Right hindlimb (tissue), 1 donor: ENCODE measurements around the gene FAM118A.
A peak's percentile ranks its signal among the peaks of the same experiment; 100 is the strongest.
"Not testable (repeated sequence)": the region's sequence is repeated elsewhere in the genome, so short reads cannot be mapped to it uniquely, and the experiment has no call there.

Experiments used
- DNase-seq: peaks from one replicate; pipeline ENCODE4 v3.0.0-alpha.2; 2018

FAM118A gene

DNA sequence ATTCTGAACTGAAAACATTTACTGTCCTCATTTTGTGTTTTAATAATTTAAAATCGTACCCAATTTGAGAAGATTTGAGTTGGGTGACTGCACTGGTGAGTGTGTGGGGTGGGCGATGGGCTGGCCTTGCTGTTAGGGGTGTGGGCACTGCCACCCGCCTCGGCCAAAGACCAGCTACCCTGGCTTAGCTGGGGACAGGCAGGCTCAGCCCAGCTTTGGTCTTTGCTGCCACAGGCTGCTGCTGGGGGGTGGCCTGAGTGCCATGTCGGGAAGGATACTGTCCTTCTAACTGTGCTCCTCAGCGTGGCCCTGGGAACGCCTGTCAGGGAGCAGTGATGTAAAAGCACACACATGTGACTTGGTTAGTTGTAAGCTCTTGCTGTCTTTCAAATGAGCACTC, 22.3 kb downstream of the FAM118A start:
- DNase-seq, result no peak

DNA sequence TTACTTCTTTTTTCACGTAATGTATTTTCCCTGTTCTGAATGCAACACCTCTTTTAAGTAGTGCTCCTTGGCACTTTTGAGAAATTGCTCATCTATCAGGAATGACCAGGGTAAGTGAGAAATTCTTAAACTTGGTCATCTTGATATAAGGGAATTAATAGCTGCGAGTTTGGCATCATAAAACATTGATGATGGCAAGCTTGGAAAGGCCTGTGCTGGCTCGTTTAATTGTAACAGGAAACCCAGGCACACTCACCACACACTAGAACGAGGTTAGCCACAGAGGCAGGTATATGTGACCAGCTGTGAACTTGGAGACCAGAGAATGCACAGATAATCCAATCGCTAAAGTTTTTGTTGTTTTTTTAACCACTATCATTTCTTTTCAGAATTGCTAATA, 24.3 kb downstream of the FAM118A start:
- DNase-seq, result no peak

DNA sequence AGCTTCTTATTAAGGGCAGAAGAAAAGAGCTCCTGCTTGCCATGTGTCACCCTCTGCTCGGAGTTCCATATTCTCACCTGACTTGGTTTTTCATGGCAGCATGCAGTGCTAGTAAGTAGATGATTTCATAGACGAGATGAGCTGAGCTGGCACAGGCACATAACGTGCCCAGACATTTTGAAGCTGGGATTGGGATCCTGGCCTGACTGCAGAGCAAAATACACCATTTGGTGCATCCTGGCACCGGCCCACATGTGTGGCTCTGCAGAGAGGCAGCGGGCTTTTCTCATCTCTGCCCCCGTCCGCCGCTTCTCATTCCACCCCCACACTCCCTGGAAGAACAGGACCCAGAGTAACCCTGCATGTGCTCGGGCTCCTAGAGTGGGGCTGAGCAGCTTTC, 24.8 kb downstream of the FAM118A start:
- DNase-seq, result no peak

DNA sequence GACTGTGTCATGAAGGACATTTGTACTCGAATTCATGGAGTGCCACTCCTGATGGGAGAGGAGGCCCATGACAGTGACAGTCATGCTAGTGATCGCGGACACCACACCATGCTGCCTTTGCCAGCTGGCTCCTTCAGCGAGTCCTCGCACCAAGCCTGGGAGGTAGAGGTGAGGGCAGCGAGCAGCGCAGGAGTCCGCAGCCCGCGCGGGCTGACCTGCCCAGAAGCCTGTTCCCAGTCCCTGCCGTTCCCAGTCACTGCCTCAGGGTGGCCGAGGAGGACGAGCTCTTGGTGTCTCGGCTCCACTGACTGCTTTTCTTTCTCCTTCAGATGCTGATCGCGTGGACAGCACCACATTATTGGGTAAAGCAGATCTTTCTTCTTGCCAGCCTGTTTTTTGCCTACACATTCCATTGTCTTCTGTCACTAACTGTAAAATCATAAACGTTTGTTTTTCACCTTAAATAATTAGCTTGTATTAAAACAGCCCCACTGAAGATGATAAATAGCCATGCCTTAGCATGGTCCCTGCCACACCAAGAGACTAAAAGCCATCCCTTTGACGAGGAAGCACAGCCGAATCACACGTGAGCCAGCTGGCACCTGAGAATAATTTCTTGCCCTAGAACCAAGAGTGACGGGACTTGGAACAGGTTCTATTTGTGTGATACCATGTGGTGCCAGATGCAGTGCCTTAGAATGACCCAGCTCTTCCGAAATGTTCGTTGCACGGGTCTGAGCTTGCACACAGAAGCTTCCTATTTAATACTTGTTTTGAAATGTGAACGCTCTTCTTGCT, 25.5 kb downstream of the FAM118A start:
- DNase-seq, result no peak

DNA sequence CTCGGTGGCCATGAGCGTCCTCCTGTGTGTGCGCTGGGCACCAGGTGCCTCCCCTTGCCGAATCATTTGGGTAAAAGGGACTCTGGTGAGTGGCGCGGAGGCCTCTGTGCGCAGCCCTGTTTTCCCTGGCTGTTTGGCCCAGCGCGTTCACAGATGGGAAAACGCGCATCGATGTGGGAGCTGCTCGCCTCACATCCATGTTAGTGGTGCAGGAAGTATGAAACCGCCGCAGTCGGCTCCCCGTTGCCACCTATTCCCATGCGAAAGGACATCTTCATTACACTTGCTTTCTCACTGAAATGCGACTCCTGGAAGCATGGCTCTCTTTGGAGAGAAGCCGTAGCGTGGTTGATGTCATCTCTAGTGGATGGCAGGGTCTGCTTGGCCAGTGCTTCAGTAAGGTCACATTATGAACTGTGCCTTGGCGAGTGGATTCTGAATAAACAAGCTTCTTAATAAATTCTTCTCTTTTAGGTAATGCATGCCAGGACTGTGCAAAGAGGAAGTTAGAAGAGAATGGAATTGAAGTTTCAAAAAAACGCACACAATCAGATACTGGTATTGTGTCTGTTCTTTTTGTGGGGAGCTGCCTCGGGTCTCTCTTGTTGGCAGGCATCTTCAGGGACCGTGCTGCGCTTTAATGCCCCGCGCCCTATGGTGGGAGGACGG, 26.3 kb downstream of the FAM118A start:
- no peak for DNase-seq

DNA sequence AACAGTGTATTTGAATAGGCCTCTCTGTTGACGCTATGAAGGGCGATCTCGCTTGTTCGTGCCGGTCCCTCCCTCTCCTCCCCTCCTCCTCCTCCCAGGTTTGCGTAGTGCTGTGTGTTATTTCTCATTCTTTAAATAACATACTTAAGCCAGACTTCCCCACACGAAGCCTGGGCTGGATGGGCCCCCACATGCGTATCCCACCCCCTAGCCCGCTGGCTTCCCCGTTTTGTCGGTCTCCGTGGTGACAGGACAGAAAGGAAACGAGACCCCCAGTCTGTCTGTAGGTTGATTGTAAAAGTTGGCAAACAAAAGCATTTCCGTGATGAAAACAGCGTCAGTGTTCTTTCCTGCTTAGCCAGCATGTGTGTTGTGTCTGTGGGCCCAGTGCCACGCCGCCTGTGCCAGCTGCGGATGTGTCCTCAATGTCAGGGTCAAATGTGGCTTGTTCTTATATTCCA, 27.3 kb downstream of the FAM118A start:
- peak; percentile 81 for DNase-seq

DNA sequence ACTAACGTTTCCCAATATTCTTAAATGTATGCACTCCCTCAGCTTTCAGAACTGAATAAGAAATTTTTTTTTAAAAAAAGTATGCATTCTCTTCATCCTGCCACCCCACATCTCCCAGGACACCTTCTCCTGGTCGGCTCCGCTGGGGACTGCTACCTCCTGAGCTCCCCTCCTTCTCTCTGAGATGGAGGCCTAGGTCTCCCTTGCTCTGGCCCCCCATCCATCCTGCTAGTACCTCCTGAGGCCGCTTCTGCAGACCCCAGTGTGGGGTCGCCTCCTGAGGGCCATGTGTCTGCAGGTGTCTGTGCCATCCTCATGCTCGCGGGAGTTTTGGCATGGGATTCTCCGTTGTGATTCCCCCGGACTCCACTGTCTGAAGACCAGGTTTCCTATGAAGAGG, 27.8 kb downstream of the FAM118A start:
- DNase-seq, result no peak

DNA sequence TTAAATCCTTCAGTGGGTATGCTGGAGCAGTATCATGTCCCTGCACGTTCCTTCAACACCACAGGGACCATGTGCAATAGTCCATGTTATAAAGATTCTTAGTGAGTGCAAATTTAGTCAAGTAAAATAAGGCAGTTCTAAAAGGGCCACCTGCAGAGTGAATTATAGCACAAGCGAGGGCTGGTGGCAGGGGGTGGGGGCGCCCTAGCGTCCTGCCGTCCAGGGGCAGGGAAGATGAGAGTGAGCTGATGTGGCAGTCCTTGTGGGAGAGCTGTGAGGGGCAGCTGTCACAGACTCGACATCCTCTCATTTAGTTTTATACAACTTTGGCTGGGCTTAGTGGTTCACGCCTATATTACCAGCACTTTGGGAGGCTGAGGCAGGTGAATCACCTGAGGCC, 29.1 kb downstream of the FAM118A start:
- no peak for DNase-seq

DNA sequence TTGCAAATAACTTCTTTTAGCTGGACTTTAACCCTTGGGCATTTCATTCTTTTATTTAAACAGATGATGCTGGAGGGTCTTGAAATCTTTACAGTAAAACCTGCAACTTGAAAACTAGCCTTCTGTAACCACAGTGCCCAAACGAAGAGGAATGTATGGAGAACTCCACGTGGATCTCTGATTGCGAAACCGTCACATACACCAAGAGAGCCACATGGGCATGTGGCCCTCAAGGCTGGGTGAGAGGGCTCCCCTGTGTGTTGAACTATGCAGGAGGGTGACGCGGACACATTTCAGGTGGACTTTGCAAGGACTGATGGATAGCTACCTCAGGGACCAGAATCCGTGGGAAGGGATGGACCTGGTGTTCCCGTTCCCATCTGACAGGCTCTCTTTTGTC, 30.6 kb downstream of the FAM118A start:
- DNase-seq, result no peak

DNA sequence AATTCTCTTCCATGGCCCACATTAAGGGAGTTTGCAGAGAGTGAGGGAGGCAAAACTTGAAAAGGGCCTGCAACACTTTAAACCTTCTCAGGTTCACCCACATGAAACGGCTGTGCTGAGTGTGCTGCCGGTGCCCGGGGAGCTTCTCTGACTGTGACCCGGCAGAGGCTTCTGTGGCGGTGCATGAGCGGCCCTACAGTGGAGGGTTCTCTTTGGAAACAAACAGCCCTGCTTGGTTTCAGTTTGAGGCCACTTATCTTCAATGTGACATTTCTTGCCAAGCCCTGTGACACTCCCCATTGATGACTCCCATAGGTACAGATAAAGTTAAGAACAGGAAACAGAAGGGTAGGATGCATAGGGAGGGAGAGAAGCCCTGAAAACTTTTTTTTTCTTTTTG, 31.8 kb downstream of the FAM118A start:
- no peak for DNase-seq

DNA sequence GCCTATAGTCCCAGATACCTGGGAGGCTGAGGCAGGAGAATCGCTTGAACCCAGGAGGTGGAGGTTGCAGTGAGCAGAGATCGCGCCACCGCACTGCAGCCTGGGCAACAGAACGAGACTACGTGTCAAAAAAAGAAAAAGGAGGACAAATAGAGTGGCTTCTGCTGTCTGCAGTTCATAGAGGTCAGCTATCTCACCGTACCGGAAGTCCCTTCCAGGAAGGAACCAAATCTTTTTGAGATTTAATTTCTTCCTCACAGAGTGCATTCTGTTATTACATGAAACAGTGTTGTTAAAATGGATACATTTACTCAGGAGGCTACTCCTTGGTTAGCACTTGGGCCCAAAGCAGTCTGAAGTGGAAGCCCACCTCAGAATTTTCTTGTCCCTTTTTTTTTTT, 33.4 kb downstream of the FAM118A start:
- DNase-seq, result no peak

DNA sequence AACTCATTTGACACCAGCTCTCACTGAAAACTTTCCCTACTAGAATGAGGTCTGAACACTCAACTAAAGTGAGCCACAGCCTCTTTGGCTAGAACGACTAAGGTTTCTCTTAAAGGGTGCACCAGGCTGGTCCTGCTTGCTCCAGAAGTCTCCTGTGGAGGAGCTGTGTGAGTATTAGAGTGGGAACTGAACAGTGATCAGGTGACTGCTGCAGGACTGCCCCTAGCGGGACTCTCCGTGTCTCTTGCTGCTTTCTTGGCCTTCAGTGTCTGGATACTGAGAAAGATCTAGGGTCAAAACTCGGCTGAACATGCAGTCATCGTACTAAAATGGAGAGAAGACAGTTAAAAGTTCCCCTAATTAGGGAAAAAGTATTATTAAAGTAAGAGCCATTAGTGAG, 34.6 kb downstream of the FAM118A start:
- no peak for DNase-seq

DNA sequence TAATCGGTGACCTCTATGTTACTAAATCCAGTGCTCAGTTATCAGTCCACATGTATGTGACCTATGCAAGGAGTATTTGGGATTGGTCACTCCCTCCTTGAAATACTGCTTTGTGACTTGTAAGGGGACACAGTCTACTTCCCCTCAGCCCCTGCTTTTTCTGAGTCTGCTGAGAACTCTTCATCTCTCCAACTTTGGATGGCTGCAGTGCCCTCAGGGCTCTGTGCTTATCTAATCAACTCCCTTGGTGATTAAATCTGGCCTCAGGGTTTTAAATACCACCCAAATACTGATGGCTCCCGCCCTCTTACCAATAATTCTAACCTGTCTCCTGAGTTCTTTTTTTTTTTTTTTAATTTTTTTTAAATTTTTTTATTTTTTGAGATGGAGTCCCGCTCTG, 40.2 kb downstream of the FAM118A start:
- no peak for DNase-seq

DNA sequence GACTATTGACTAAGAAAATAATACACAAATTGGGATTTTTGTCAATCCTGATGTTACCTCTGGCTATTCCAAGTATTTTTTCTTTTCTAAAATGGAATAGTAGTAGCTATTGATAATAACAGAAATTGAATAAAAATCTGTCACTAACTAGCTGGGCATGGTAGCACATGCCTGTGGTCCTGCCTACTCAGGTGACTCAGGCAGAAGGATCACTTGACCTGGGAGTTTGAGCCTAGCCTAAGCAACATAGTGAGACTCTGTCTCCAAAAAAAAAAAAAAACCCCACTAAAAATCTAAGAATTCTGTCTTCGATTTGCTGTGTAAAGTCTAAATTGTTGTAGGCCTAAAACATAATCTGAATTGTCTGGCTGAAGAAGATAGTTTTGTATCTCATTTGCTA, 42.2 kb downstream of the FAM118A start:
- DNase-seq, result no peak

DNA sequence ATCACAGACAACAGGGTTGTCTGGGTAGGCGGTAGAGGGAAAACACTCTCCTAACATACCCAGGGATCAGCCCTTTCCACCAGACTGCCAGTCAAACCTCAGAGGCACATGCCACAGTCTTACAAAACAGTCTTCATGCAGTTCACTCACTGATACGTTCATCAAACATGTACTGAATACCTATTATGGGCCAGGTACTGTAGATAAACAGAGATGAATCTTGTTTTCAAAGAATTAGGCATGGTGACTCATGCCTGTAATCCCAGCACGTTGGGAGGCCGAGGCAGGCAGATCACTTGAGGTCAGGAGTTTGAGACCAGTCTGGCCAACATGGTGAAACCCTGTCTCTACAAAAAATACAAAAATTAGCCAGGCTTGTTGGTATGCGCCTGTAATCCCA, 43.0 kb downstream of the FAM118A start:
- not testable (repeated sequence) for DNase-seq

DNA sequence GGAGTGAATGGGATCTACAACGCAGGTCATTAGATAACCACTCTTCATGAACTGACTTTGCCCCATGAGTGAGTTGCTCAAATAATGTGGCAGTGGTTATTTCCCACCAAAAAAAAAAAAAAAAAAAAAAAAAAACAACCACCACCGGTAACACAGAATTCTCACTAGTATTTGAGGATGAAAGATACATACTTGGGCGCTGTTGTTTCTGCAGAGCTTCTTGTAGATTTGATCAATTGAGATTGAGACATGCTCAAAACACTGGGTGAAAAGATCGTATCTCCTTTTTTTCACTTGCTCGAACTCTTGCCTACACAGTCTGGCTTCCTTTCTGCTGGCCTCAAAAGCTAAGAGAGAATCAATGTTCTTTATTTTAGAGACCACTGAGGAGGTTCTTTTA, 44.1 kb downstream of the FAM118A start:
- no peak for DNase-seq

DNA sequence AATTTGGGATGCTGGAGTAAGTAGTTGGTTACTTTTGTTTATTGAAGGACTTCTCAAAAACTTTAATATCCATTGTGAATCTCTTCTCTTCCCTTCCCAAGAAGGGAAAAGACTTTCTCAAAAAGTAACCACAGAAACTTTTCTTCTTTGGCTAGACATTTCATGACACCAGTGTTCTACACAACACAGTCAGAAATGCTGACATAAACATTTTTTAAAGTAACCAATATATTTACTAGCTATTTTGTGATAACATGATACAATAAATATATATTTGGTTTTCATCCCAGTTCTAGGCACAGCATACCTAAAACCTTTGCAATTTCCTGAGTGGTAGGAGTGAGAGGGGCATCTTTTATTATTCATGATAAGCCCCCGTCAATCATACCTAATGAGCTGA, 47.8 kb downstream of the FAM118A start:
- no peak for DNase-seq

DNA sequence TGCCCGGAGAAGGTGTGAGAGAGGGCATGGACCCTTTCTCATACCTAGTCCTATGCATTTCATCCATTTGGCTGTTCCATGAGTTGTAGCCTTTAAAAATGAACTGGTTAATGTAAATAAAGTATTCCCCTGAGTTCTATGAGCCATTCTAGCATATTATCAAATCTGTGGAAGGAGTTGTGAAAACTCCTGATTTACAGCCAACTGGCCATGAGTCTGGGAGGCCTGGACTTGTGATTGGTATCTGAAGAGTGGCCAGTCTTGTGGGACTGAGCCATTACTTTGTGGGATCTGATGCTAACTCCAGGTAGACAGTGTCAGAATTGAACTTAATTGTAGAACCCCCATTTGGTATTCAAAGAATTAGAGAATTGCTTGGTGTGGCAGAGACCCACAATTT, 48.4 kb downstream of the FAM118A start:
- no peak for DNase-seq

DNA sequence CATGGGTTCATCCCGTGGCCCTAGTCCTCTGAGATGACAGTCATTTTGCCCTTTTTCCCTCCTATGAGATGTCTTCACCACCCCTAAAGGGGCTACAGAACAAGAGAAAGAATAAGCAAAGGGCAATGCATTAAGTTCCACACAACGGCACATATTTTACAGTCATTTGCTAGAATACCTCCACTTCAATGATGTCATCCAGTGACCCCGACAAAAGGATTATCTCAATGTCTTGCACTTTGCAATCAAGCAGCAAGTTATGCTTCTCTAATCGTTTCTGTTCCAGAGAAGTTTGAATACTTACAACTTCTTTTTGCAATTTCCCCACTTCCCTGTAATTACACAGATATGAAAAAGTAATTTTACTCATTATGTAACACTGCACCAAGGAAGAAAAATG, 49.9 kb downstream of the FAM118A start:
- no peak for DNase-seq

DNA sequence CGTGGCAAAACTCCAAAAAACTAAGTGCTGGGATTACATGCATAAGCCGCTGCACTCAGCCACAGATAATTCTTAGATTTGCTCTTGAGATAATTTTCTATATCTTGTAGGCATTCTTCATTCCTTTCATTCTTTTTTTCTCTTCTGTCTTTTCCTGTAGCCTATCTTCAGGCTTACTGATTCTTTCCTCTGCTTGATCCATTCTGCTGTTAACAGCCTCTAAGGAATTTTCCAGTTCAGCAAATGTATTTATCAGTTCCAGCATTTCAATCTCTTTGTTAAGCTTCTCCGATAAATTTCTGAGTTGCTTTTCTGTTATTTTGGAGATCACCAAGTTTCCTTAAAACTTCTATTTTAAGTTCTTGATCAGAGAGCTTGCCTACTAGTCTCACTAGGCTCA, 57.0 kb downstream of the FAM118A start:
- DNase-seq, result no peak

DNA sequence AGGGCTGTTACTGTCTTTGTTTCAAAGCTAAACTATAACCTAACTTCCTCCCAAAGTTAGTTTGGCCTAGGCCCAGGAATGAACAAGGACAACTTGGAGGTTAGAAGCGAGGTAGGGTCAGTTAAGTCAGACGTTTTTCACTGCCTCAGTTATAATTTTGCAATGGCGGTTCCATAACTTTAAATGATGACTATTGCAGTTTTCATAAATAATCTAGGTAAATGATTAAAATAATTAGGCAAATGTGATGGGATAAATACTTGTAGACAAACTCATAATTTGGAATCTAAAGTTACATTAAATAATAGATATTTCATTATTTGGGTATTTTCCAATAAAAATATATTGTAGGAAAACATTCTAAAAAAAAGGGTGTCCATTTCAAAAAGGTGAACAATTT, 63.9 kb downstream of the FAM118A start:
- DNase-seq, result not testable (repeated sequence)

DNA sequence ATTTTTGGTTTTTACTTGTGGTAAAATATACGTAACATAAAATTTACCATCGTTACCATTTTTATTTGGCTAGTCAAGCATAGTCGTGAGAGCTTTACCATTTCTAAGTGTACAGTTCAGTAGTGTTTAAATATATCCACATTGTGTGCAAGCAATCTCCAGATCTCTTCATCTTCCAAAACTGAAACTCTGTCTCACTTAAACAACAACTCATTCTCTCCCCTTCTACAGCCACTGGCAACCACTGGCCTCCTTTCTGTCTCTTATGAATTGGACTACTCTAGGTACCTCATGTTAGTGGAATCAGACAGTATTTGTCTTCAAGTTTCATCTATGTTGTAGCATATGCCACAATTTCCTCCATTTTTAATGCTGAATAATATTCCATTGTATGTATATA, 66.3 kb downstream of the FAM118A start:
- no peak for DNase-seq

DNA sequence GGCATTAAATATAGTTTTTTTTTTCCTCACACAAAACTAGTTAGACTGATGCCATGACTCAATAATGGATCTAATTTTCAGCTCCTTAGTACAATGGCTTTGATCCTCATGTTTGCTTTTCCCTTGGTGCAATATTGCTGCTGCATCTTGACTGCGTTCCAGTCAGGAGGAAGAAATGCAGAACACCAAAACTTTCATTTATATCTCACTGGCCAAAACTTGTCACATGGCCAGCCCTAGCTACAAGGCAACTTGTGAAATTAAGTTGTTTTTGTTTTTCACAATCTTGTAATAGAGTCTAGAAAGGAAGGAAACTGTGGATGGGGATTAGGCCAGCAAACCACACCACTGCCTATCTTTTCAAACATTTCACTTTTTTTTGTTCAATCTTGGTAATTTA, 67.0 kb downstream of the FAM118A start:
- no peak for DNase-seq

DNA sequence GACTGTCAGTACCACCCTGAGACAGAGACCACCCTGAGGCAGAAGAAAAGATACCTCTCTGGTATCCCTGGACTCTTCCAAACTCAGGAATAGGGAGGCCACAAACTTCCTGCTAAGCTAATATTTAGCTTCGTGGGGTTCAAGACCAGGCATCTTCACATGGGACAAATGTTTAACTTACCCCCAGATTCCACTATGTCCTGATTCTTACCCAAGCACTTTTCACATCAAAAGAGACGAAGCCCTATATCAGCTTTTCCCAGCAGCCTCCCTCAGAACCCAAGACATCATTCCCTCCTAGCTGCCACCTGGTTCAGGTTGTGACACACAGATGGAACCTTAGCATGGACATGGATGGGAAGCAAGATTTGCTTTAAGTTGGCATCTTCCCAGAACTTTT, 71.6 kb downstream of the FAM118A start:
- DNase-seq, result no peak

DNA sequence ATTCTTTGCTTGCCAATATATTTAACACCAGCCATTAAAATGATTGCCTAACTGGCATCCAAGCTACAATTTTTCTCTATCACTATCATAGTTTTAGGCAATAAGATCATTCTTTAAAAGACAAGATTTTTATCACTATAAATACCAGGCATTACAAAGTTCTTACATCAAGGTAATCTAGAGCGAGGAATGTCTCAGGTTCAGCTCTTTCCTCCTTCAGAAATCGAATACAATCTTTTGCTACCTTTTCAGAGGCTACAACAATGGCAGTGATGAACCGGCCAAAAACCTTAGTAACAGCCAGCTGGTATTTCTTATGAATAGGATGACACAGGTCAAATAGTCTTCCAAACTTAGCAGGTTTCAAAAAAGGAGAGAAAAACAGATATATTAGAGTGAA, 79.8 kb downstream of the FAM118A start:
- DNase-seq, result no peak
